Sigmoid colon (tissue), 7 donors: ENCODE measurements around the gene ZNF48. TPM values are rescaled to one million over a fixed set of nuclear protein-coding genes. Genes with fewer than 3 reads are reported as not detected.

Source experiments
- DNase-seq: peaks from one replicate; pipeline ENCODE4 v3.0.0-alpha.2; 2019
- H3K27ac ChIP-seq, 4 donors: fragments of 200-600 bp; sonication (generic); one replicate each; pipeline ENCODE4 v1.5.1; 2016 to 2019; ENCODE audit warnings: mild to moderate bottlenecking in 1 of 4
- H3K27me3 ChIP-seq, 3 donors: fragments of 200-600 bp; sonication (generic); one replicate each; pipeline ENCODE4 v1.5.1; 2019; ENCODE audit warnings: mild to moderate bottlenecking in 1 of 3
- H3K36me3 ChIP-seq, 4 donors: fragments of 200-600 bp; sonication (generic); one replicate each; pipeline ENCODE4 v1.5.1; 2016 to 2019
- H3K4me1 ChIP-seq, 4 donors: fragments of 200-600 bp; sonication (generic); one replicate each; pipeline ENCODE4 v1.5.1; 2017 to 2019
- H3K4me3 ChIP-seq, 4 donors: fragments of 200-600 bp; sonication (generic); one replicate each; pipeline ENCODE4 v1.5.1; 2017 to 2019; ENCODE audit warnings: mild to moderate bottlenecking in 2 of 4, moderate library complexity in 1 of 4
- H3K9me3 ChIP-seq, 4 donors: fragments of 200-600 bp in 3 of 4; sonication (generic) in 3 of 4; one replicate each; pipeline versions ENCODE4 v1.5.1 to v1.6.1; 2013 to 2019
- EP300 ChIP-seq, 4 donors: sonication (generic); formaldehyde crosslinking; IDR thresholded peaks; one replicate each; pipeline ENCODE4 v1.6.1; 2017; ENCODE audit warnings: antibody characterized with exemption in 4 of 4
- POLR2A ChIP-seq, 2 donors: fragments of 450-650 bp; IDR thresholded peaks; one replicate each; pipeline ENCODE4 v1.6.1; 2016; ENCODE audit warnings: antibody characterized with exemption in 2 of 2, mild to moderate bottlenecking in 2 of 2, moderate library complexity in 2 of 2
- POLR2AphosphoS5 ChIP-seq, 4 donors: sonication (generic); formaldehyde crosslinking; IDR thresholded peaks; one replicate each; pipeline ENCODE4 v1.6.1; 2017; ENCODE audit warnings: antibody characterized with exemption in 4 of 4
- WGBS, 2 donors: extraction: QIAGEN DNeasy Blood & Tissue Kit; methylation state at CpG; one replicate each; pipeline ENCODE4 v1.1.7; 2013; 5-methylcytosine and 5-hydroxymethylcytosine counted together
- intact Hi-C: fragments of 100-400 bp; cut with DNase I; formaldehyde crosslinking; loops from one replicate; pipeline ENCODE4 v1.15.1; 2023
- polyA plus RNA-seq, 3 donors: library from polyadenylated mRNA; stranded (reverse); fragments of 200-250 nt; gene quantifications; one replicate each; pipeline ENCODE4 v1.2.3, GENCODE V29; 2013
- total RNA-seq, 4 donors: library from RNA; depleted of rRNA; stranded (reverse); fragments of >200 nt; gene quantifications; one replicate each; pipeline ENCODE4 v1.1.0, GENCODE V29; 2016
- TF ChIP-seq, protein P1 (sequence below), 4 experiments: fragments of 450-650 bp in 3 of 4; fragments of 200-600 bp in 1 of 4; IDR thresholded peaks; one replicate each; pipeline ENCODE4 v1.5.1; 2016 to 2019; ENCODE audit warnings: antibody characterized with exemption in 4 of 4, mild to moderate bottlenecking in 3 of 4, moderate library complexity in 2 of 4
- donor health status: healthy with polysubstance abuse.
- donor health status: Bipolar disorder and iron deficiency.
- donor health status: healthy.

Gene ZNF48
- total and polyA plus RNA-seq, 7 donors = 2.4 to 12.8 (median 8.1) TPM

DNA sequence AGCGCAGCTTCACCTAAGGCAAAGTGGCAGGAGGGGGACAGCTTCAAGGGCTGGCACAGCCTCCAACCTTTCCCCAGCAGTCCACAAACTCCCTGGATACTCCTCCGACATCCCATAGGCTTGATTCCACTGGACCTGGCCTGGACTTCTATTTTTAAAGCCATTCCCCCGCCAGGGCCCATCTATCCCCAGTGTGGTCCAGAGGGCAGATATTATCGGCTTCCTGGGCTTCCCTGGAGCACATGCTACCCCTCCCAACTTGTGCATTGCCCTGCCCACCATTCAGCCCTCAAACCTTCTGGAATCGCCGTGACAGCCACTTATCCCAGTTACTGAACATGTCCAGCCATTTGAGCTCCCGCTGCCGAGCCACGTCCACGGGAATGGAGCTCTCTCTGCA is 30.0 kb upstream of the ZNF48 start:
- no peaks in the 10 kb centered on the region for H3K9me3 ChIP-seq
- TF ChIP-seq POLR2AphosphoS5 (IDR thresholded peaks at IDR 0.05) (no peak), POLR2A (IDR thresholded peaks at IDR 0.05) (no peak), EP300 (IDR thresholded peaks at IDR 0.05) (no peak)
- TF ChIP-seq, protein P1, sequence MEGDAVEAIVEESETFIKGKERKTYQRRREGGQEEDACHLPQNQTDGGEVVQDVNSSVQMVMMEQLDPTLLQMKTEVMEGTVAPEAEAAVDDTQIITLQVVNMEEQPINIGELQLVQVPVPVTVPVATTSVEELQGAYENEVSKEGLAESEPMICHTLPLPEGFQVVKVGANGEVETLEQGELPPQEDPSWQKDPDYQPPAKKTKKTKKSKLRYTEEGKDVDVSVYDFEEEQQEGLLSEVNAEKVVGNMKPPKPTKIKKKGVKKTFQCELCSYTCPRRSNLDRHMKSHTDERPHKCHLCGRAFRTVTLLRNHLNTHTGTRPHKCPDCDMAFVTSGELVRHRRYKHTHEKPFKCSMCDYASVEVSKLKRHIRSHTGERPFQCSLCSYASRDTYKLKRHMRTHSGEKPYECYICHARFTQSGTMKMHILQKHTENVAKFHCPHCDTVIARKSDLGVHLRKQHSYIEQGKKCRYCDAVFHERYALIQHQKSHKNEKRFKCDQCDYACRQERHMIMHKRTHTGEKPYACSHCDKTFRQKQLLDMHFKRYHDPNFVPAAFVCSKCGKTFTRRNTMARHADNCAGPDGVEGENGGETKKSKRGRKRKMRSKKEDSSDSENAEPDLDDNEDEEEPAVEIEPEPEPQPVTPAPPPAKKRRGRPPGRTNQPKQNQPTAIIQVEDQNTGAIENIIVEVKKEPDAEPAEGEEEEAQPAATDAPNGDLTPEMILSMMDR (IDR thresholded peaks at IDR 0.05) = no peak
- H3K27me3 ChIP-seq = no peaks in the 10 kb centered on the region
- H3K27ac ChIP-seq = no peak overlapping the region
- intact Hi-C loops = no loop called here
- 88 to 92% methylated on average over 10 of the region's 10 CpGs for WGBS, 2 donors
- H3K4me3 ChIP-seq = no peak overlapping the region
- DNase-seq = no peak
- peaks cover 0 to 43% (median 37%) of the 10 kb centered on the region in 4 donors for H3K4me1 ChIP-seq
- H3K36me3 ChIP-seq = peaks cover 0 to 58% (median 11%) of the 10 kb centered on the region in 4 donors

- Histone ChIP-seq H3K27me3 (no peaks in the 10 kb centered on the region), H3K27ac (peak overlapping the region in 1 of 4 donors; percentile 1), H3K9me3 (no peaks in the 10 kb centered on the region), H3K4me3 (no peak overlapping the region), H3K36me3 (peaks cover 0 to 49% (median 10%) of the 10 kb centered on the region in 4 donors), H3K4me1 (peaks cover 0 to 48% (median 42%) of the 10 kb centered on the region in 4 donors)
- 85 to 89% methylated on average over 4 of the region's 4 CpGs for WGBS, 2 donors
- DNase-seq = no peak
- TF ChIP-seq EP300 (IDR thresholded peaks at IDR 0.05) (no peak), POLR2AphosphoS5 (IDR thresholded peaks at IDR 0.05) (no peak), POLR2A (IDR thresholded peaks at IDR 0.05) (no peak)
- TF ChIP-seq, protein P1 (IDR thresholded peaks at IDR 0.05) = no peak
- intact Hi-C loops = no loop called here
Measured at GRCh38 chr16:30366511-30366910, 28.7 kb upstream of the ZNF48 start.

DNA sequence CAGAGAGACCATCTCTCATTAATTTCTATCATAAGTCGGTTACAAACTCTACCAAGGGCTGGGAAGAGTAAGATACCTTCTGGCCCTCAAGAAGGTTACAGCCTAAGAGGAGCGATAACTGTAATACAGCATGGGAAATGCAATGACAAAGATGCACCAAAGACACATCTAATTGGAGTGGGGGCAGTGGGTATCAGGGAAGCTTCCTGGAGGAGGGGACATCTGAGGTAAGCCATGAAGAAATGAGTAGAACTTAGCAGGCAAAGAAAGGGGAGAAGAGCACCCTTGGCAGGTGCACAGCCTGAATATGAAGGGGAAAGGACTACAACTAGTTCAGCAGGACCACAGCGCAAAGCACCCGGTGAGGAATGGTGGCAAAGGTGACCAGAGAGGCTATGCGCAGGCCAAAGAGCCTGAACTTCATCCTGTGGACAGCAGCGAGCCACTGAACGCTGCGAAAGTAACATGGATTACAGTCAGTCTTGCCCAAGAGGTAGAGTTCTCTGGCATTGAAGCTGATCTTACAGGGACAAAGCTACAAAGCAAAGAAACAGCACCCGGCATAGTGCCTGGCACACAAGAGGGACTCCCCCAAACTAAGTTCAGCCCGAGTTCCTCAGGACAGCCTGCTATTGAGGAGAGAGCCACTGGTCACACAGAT is 27.7 kb upstream of the ZNF48 start:
- 44 to 75% methylated on average over 10 of the region's 10 CpGs for WGBS, 2 donors
- Histone ChIP-seq H3K27ac (peak overlapping the region; percentile 75 to 90 (median 85)), H3K4me1 (peaks cover 0 to 51% (median 43%) of the 10 kb centered on the region in 4 donors), H3K27me3 (no peaks in the 10 kb centered on the region), H3K36me3 (peaks cover 0 to 42% (median 8%) of the 10 kb centered on the region in 4 donors), H3K4me3 (peak overlapping the region in 3 of 4 donors; percentile 94 to 99 (median 97)), H3K9me3 (no peaks in the 10 kb centered on the region)
- TF ChIP-seq POLR2AphosphoS5 (IDR thresholded peaks at IDR 0.05) (no peak), POLR2A (IDR thresholded peaks at IDR 0.05) (no peak), EP300 (IDR thresholded peaks at IDR 0.05) (no peak)
- TF ChIP-seq, protein P1 (IDR thresholded peaks at IDR 0.05) = no peak
- DNase-seq = no peak
- intact Hi-C loops = no loop called here

DNA sequence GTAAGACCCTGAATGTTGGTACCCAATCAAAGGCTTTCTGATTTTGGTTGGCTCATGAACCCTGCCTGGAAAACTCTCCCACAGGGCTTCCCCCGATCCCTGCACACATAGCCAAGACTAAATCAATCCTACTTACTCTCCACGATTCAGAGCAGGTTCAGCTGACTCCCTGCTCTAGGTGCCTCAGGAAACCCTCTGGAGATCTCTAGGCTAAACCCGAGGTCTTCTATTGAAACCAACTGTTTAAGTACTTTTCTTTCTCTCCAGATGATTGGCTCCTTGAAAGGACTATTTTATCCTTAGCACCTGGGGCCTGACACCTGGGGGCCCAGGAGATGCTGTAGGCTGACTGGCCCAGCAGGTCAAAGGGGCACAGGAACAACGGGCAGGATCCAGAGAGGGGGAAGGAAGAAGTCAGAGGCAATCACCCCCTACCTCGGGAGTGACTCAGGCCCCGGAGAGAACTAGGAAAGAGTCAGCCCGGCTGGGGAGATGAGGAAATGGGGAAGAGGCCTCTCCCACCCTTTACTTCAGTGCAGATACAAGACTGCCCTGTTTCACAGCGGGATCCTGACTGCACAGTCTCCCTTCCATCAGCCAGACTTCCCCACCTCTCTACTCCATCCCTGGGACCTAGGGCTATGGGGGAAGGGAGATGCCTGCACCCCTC is 27.0 kb upstream of the ZNF48 start:
- intact Hi-C loops = no loop called here
- 4 to 8% methylated on average over 8 of the region's 8 CpGs for WGBS, 2 donors
- no peaks in the 10 kb centered on the region for H3K9me3 ChIP-seq
- peaks cover 0 to 34% (median 7%) of the 10 kb centered on the region in 4 donors for H3K36me3 ChIP-seq
- peak overlapping the region; percentile 75 to 90 (median 85) for H3K27ac ChIP-seq
- H3K27me3 ChIP-seq = no peaks in the 10 kb centered on the region
- no peak for TF ChIP-seq EP300 (IDR thresholded peaks at IDR 0.05)
- TF ChIP-seq POLR2AphosphoS5 (IDR thresholded peaks at IDR 0.05) = no peak
- no peak for TF ChIP-seq POLR2A (IDR thresholded peaks at IDR 0.05)
- TF ChIP-seq, protein P1 (IDR thresholded peaks at IDR 0.05) = no peak
- peaks cover 0 to 51% (median 43%) of the 10 kb centered on the region in 4 donors for H3K4me1 ChIP-seq
- DNase-seq = peak; percentile 71
- peak overlapping the region; percentile 62 to 99 (median 96) for H3K4me3 ChIP-seq
